GM18868 (cell line): ENCODE results near the gene SH3BP4.
"Not testable (repeated sequence)": the region's sequence is repeated elsewhere in the genome, so short reads cannot be mapped to it uniquely, and the experiment has no call there.

Source experiments
- ATAC-seq: cut with Tn5 transposase; IDR thresholded peaks from one replicate; pipeline ENCODE4 v1.9.1; 2021; ENCODE audit warnings: mild to moderate bottlenecking, moderate library complexity; ENCODE audit not compliant: unreplicated experiment

Gene SH3BP4

DNA sequence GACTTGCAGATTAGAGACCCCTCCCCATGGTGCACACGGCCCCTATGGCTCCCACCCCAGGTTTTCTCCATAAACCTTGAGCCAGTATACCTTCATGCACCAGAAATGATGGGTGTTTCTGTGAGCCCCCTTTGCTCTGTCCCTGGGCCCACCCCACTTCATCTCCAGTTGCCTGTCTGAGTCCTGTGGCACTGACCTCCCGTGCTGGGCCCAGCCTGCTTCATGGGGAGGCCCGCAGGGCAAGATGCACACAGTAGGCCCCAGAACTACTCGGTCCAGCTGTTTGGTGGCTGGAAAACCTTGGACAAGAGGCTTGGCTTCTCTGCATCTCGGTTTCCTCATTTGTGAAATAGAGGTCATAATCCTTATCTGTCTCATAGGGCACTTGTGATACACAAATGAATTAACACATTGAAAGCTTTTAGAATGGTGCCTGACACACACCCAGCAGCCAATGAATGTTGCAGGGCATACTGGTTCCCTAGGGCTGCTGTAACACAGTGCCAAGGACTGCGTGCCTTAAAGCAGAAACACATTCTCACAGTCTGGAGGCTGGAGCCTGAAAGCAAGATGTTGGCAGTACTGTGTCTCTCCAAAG lies 58.4 kb downstream of the SH3BP4 start:
- ATAC-seq, result no peak

DNA sequence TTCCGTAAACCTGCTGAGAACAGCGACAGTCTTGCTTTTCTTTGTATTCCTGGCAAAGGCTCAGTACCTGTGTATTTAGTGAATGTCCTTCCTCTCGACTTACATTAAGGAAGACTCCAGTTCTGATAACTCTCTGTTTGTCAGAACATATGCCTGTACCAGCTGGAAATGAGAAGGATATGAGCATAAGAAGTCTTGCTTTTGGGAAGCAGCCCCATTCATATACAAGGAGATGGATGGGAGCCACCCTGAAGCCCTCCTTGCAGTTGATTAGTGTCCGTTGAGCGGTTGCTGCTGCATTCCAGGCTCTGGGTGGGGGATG lies 59.8 kb downstream of the SH3BP4 start:
- no peak for ATAC-seq

DNA sequence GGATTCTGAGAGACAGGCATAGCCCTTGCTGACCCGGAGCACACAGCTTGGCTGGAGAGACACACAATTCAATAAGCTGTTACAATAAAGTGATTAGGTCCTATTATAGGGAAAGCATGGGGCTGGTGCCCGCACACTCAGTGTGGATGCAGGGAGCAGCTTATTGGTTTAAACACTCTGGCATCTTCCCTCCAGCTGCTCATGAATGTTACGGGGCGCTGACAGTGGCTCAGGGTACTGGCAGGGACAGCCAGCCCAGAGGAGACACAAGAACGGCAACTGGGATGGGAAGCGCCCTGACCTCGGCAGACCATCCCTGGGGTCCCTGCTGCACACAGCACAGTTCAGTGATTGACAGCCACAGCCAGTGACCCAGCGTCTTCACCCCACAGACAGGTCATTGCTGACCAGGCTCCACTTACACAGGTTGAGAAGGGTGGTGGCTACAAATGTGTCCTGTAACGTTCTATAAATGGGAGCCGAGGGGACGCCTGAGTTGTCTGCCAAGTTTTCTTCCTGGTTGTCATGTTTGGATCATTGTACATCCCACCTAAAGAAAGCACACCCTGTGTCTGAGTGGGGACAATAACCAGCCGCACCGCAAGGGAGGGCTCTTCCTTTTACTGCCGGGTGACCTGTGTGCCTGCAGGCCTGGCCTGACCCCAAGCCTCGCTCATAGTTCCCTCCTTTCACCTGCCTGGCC lies 60.3 kb downstream of the SH3BP4 start:
- no peak for ATAC-seq

DNA sequence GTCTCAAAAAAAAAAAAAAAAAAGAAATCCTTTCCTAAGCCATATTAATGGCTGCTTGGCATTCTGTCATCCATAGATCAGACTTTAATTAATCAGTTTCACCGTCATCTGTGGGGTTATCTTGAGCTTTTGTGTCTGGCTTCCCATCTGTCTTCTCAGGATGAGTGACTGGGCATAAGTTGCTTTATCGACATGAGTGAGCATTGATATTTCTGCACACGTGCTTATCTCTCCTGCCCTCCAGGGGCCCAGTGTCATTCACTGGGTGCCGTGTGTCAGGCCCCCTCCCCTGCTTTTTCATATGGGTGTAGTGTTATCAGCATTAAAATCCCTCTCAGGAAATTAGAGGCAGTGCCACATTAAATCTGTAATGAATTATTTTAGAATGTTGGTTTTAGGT lies 65.6 kb downstream of the SH3BP4 start:
- no peak for ATAC-seq

DNA sequence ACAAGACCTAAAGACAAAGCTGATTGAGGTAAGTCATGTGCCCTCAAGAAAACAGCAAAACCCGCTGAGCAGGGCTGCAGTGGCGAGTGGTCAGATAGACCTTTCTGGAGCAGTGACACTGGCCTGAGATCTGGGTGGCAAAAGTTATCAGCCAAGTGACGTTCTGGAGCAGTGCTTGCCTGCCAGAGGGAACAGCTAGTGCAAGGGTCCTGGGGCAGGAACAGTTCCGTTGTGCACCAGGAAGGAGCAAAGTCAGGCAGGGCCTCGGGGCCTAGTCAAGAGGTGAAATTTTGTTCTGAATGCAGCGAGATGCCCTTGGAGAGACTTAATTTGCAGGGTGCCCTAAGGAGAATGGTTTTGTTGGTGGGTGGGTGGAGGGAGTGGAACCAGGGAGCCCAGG lies 67.0 kb downstream of the SH3BP4 start:
- no peak for ATAC-seq

DNA sequence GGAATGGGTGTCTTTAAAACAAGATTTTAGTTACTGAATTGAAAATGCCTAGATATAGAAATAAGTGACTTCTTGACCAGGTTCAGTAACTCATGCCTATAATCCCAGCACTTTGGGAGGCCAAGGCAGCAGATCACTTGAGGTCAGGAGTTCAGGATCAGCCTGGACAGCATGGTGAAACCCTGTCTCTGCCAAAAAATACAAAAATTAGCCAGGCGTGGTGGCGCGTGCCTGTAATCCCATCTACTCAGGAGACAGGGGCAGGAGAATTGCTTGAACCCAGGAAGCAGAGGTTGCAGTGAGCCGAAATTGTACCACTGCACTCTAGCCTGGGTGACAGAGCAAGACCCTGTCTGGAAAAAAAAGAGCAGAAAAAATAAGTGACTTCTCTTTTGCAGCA lies 68.3 kb downstream of the SH3BP4 start:
- ATAC-seq, result not testable (repeated sequence)

DNA sequence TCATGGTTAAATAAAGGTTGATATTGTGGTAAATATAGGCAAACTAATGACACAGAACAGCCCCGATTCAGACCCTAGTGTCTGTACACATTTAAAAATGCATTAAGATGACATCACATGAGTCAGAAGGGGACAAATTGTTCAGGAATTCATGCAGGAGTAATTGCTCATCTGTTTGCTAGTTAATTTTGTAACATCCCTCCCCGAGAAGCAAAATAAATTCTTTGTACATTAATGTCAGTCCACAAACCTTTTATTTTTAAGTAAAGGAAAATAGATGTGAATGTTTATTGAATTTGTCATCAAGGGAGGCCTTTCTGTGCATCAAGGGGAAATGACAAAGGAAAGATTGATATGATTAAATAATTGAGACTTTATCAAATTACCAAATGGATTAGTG lies 69.9 kb downstream of the SH3BP4 start:
- no peak for ATAC-seq

DNA sequence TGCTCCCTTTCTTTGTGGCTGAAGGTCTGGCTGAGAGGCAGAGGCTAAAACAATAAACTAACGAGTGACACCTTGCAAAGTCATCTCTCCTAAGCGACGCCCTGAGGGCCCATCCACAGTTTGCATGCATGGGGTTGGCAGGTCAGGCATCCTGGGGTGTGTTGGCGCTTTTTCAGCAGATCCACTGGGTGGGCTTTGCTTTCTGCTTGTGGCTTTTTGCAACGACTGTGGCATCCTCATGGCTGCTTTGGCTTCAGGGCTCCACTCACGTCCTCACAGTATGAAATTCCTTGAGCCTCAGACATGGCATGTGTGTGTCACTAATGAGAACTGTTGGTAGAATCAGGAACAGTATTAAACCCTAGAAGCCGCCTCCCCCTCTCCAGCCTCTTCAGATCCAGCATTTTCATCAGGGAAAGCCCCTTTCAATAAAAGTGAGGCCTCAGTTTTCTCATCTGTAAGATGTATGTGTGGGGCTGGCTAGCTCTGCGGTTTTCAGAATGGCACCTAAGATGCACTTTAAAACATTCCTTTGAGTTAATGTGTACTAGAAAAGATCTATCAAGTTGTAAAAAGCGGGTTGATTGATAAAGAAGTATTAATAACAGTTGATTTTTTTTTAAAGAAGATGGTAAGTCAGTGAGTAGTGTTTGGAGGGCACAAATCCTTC lies 72.5 kb downstream of the SH3BP4 start:
- ATAC-seq, result no peak

DNA sequence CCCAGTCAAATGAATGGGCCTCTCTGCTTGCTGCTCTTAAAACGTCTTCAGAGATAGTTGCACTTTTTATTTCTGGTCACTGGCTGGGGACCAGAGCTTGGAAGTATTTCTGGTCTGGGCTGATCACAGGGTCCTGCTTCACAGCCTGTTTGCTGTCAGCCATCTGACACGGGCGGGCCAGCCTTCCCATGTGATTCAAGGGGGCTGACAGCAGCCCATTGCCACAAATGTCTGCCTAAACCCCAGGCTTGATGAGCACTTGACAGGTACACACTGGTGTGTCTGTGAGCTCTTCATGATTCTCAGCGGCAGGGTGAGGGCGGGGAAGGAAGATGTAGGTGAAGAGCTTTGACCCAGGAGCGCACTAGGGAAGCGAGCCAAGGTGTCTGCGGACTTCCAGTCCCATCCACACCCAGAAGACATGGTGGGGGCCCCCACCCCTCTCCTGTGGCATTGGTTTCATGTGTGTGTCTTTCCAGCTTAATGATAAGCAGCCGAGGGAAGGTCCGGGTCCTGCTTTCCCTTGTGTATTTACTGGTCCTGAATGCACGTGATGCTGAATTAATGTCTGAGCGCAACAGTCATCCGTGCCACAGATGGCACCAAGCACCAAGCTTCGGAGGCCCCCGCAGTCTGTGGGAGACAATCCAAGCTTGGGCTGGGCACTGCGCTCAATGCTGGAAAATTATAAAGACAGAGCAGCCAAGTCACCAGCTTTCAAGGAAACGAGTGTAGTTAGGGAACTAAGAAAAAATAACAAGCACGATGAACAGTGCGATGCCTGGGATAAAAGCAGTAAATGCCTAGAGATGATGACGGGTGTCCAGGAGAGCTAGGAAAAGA lies 73.3 kb downstream of the SH3BP4 start:
- no peak for ATAC-seq

DNA sequence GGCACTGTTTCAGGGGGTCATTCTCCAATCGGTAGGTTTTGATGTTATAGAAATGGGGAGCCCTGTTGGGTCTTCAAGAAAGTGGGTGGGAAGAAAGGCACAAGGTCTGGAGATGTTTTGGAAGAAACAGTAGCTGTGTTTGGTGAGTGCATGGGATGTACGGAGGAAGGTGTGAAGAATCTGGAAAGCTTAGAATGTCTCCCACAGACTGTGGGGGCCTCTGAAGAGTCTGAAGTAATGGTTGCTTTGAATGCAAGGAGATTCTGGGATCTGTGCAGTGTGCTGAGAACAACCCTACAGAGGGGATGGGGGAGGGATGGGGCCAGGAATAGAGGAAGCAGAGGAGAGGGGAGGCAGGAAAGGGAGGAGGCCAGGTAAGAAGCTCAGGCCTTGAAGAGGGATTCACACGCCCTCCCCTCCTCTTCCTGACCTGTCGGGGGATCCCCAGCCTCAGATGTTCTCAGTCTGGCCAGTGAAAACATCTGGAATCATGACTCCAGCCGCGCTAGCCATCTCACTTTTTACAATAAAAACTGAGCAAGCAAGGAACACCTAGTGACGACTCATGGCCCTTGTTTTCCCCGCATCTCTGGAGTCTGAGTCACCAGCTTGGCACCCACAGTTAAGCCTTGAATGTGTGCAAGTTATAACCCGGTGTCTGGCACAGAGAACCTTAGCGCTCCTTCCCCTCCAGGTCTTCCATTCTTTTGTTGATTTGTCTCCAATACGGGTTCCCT lies 74.2 kb downstream of the SH3BP4 start:
- no peak for ATAC-seq

DNA sequence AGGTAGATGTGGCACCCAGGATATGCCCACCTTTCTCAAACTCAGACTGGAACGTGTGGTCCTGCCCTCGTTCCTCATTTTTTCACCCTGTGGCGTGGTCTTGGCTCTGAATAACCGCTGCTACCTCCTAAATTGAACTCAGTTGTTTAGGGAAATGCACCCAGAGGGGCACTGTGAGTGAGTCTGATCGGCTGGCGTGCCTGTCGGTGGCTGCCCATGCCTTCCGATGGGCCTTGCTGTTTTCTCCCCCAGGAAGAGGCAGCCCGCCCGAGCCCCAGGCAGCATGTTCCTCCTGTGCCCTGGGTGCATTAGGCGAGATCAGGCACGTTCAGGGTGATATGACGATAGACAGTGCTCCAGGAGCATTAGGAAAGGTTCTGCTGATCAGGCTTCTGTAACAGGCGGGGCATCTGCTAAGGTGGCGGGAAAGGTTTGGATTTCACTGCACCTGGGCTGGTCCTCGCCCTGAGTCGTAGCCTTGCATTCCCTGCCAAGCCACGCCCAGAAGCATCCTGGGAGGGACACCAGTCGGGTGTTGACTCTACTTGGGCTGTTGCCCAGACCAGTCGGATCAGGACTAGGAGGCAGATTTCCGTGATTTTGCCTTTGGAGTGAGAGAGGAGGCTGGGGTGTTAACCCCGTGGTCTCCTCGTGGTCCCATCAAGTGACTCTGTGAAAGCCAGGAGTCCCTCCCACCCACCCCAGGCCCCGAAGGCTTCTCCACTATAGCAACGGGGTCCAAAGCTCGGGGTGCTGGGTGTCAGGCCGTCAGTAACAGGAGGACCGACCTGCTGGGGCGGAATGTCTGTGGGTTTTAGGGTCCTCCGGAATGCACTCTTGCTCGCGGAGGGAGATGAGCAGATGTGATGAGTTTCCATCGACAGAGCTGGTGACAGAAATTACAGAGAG lies 75.1 kb downstream of the SH3BP4 start:
- no peak for ATAC-seq

DNA sequence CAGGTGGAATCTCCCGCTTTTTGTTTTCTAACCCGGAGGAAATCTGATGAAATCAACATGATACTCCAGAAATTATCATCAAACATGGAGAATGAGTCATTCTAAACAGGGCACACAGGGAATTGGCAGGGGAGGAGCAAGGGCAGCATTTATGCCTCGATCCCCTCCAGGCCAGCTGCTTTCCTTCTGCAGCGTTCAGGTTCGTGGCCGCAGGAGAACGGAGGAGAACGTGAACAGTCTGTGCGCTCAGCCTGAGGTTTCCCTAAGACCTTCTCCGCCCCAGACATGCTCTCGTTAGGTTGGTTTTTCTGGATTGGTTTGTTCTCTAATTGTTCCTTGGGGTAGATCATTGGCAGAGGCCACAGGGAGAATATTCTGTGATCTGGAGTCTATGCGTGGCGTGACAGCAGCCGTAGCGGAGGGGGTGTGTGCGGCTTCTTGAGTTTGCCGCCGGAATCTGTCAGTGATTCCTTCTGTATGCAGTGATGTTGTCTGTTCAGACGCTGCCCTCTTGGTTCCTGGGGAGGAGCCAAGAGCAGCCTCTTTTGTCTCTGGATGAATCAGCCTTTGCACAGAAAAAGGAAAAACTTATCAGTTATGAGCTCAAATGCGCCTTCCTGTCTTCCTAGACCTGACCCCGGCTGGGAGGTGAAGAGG lies 75.9 kb downstream of the SH3BP4 start:
- ATAC-seq, result no peak

DNA sequence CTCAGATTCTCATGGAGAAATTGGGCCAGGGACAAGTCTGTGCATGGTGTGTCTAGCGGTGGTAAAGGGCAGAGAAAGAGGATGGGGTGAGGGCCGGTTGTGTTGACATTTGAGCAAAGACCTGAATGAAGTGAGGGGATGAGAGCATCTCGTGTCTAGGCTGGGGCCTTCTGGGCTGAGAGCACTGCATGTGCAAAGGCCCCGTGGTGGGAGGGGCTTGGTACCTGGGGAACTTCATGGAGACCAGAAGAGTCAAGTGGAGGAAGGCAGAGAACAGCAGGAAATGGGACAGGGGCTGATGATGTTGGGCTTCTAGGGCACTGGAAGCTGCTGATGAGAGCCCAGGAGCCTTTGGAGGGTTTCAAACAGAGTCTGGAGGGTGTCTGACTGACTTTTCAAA lies 76.8 kb downstream of the SH3BP4 start:
- ATAC-seq, result no peak

DNA sequence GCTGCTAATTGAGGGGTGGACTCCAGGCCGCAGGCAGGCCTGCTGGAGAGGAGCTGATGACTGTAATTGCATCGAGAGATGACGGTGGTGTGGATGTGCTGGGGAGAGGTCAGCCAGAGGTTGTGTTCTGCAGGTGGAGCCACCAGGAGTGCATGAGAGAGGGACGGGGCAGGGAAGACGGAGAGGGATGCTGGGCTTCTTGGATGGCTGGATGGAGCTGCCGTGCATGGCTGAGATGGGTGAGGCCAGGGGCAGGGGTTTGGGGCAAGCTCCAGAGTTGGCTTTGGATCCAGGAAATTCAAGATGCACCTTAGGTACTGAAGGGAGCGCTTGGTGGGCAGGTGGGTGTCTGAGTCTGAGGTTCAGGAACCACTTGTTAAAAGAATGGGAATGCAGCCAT lies 77.2 kb downstream of the SH3BP4 start:
- no peak for ATAC-seq

DNA sequence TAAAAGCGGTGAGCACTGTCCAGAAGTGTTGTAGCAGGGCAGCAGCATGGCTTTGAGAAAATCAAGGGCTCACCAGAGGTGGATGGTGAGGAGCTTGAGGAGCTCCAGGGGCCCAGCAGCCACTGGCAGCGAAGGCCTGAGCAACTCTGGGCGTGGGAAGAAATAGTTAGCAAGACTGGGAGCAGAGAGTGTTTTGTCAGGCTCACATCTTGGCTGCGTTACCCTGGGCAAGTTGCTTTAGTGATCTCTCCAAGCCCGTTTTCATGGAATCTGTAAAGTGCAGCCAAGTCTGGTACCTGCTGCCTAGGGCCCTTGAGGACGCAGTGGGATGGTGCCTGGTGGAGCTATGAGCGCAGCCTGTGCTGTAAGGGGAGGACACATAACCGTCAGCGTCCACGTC lies 78.3 kb downstream of the SH3BP4 start:
- ATAC-seq, result no peak

DNA sequence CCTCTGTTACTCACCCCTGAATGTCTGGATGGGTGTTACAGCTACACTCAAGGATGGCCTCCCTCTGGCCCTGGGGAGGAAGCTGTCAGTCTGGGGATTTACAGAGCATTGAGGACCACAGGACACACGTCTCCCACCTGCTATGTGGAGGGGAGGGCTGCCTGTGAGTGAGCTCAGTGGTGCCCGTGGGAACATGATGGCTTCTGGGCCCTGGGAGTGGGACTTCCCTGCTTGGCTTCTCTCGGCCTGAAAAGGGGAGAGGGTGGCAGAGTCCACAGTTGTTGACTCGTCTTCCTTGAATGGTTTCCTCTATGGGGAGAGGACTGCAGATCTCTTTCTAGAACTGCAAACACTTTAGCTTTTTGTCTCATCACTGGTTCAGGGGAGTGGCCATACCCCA lies 79.1 kb downstream of the SH3BP4 start:
- no peak for ATAC-seq

DNA sequence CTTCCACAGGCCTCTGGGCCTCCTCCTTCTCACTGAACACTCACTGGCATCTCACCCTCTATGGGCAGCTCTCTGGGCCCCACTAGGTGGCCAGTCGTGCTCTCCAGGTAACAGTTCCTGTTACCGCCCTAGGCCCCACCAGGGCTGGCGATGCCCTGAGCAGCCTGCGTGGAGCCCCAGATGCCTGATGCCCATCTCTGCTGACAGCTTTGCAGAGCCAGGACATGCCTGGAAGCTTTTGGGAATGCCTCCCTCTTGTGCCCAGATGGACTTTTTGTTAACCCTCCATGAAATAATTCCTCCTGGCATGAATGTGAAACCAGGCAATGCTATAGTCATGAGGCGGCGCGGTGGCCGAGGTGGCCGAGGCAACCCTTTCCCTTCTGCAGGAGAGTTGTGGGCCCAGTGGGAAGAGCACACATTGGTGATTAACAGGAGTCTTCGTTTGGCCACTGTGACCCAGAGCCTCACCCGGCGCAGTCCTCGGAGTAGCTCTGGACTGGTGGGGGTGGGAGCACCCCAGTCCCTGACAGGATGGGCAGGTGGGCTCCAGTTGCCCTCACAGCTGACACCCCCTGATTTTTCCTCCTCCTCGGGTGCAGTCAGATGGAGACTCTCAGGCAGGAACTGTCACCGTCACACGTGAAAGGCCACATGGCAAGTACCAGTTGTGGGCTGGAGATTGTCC lies 80.0 kb downstream of the SH3BP4 start:
- ATAC-seq, result no peak

DNA sequence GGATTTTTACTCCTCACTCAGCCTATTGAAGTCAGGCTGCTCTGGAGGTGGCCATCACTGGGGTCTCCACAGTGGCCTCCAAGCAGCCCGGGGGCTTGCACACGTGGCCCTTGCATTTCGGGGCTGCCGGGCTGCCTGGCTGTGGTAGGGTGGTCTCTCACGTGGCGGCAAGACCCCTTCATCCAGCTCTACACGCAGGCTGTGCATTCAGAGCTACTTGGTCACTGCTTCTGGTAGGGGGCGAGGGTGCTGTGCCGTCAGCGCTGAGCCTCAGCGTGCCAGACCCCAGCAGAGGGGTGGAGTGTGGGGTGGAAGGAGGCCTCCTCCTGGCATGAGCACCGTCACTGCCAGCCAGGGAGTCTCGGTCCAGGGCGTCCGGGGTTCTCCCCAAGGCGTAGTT lies 80.6 kb downstream of the SH3BP4 start:
- no peak for ATAC-seq

DNA sequence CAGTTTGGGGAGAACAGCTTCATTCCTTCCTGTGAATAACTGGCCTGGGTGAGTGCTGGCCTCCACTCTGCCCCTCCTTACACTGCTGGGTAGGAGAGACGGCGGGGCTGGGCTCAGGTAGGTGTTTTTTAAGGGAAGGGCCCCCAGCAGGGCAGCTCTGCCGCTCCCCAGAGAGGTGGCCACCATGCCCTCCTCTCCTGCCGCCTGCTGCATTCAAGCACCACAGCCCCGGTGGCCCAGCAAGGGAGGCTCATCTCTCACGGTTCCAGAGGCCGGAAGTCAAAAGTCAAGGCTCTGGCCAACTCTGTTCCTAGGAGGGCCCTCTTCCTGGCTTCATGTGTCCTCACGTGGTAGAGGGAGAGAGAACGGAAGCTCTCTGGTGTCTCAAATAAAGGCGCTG lies 81.1 kb downstream of the SH3BP4 start:
- no peak for ATAC-seq
